ENCODE measurements around the gene BCL6.

Gene BCL6

GRCh38 chr3:187765342-187765741 lies 20.1 kb upstream of the BCL6 start:
- TF ChIP-seq REST (IDR thresholded peaks at IDR 0.05; ENCODE audit: insufficient read depth in 1 of 2, low read depth in 2 of 2, low read length in 2 of 2) (no peak), TAF1 (IDR thresholded peaks at IDR 0.05; ENCODE audit: borderline replicate concordance, insufficient read depth, low read length) (no peak), SIN3A (IDR thresholded peaks at IDR 0.05; ENCODE audit: borderline replicate concordance, insufficient read depth, low read length) (no peak), POLR2AphosphoS5 (IDR thresholded peaks at IDR 0.05; ENCODE audit: low read depth, low read length) (no peak), FOXP2 (optimal IDR thresholded peaks at IDR 0.05; ENCODE audit: borderline replicate concordance, extremely low read depth, extremely low read length, insufficient read depth) (no peak)

- TF ChIP-seq POLR2AphosphoS5 (IDR thresholded peaks at IDR 0.05; ENCODE audit: low read depth, low read length) = no peak
- no peak for TF ChIP-seq REST (IDR thresholded peaks at IDR 0.05; ENCODE audit: insufficient read depth in 1 of 2, low read depth in 2 of 2, low read length in 2 of 2)
- TF ChIP-seq SIN3A (IDR thresholded peaks at IDR 0.05; ENCODE audit: borderline replicate concordance, insufficient read depth, low read length) = no peak
- no peak for TF ChIP-seq TAF1 (IDR thresholded peaks at IDR 0.05; ENCODE audit: borderline replicate concordance, insufficient read depth, low read length)
- no peak for TF ChIP-seq FOXP2 (optimal IDR thresholded peaks at IDR 0.05; ENCODE audit: borderline replicate concordance, extremely low read depth, extremely low read length, insufficient read depth)
Observed at GRCh38 chr3:187763850-187764648, 18.8 kb upstream of the BCL6 start.

- TF ChIP-seq FOXP2 (optimal IDR thresholded peaks at IDR 0.05; ENCODE audit: borderline replicate concordance, extremely low read depth, extremely low read length, insufficient read depth) (no peak), SIN3A (IDR thresholded peaks at IDR 0.05; ENCODE audit: borderline replicate concordance, insufficient read depth, low read length) (no peak), TAF1 (IDR thresholded peaks at IDR 0.05; ENCODE audit: borderline replicate concordance, insufficient read depth, low read length) (no peak), REST (IDR thresholded peaks at IDR 0.05; ENCODE audit: insufficient read depth in 1 of 2, low read depth in 2 of 2, low read length in 2 of 2) (no peak), POLR2AphosphoS5 (IDR thresholded peaks at IDR 0.05; ENCODE audit: low read depth, low read length) (no peak)
Observed at GRCh38 chr3:187762792-187763191, 17.5 kb upstream of the BCL6 start.

GRCh38 chr3:187759601-187760000 lies 14.3 kb upstream of the BCL6 start:
- no peak for TF ChIP-seq TAF1 (IDR thresholded peaks at IDR 0.05; ENCODE audit: borderline replicate concordance, insufficient read depth, low read length)
- no peak for TF ChIP-seq REST (IDR thresholded peaks at IDR 0.05; ENCODE audit: insufficient read depth in 1 of 2, low read depth in 2 of 2, low read length in 2 of 2)
- TF ChIP-seq SIN3A (IDR thresholded peaks at IDR 0.05; ENCODE audit: borderline replicate concordance, insufficient read depth, low read length) = no peak
- TF ChIP-seq POLR2AphosphoS5 (IDR thresholded peaks at IDR 0.05; ENCODE audit: low read depth, low read length) = no peak
- TF ChIP-seq FOXP2 (optimal IDR thresholded peaks at IDR 0.05; ENCODE audit: borderline replicate concordance, extremely low read depth, extremely low read length, insufficient read depth) = no peak

Measured in PFSK-1 (cell line).